Astrocyte (in vitro differentiated cells and primary cell): ENCODE measurements around the gene KCNK15. TPM values are rescaled to one million over a fixed set of nuclear protein-coding genes. Genes with fewer than 3 reads are reported as not detected.

ENCODE experiments used
- DNase-seq: peaks from one replicate; pipeline ENCODE4 v3.0.0-alpha.2; 2010; ENCODE audit warnings: low read depth
- FAIRE-seq: peaks from 2 replicates; lab custom pipeline; 2011; peaks lifted over from hg19 to GRCh38; lab: Jason Lieb, UNC
- H2AFZ ChIP-seq: 2 replicates; pipeline ENCODE4 v1.6.0; 2012; ENCODE audit warnings: low read depth, low read length, inconsistent platforms
- H3K27ac ChIP-seq: 2 replicates; pipeline ENCODE4 v1.5.1; 2011; ENCODE audit warnings: low read depth, low read length, inconsistent platforms
- H3K27me3 ChIP-seq: 2 replicates; pipeline ENCODE4 v1.6.0; 2011; ENCODE audit warnings: low read length, inconsistent platforms; ENCODE audit not compliant: insufficient read depth
- H3K36me3 ChIP-seq: 2 replicates; pipeline ENCODE4 v1.5.1; 2011; ENCODE audit warnings: low read length, inconsistent platforms; ENCODE audit not compliant: insufficient read depth
- H3K4me1 ChIP-seq: 2 replicates; pipeline ENCODE4 v1.5.1; 2011; ENCODE audit warnings: low read length, inconsistent platforms; ENCODE audit not compliant: insufficient read depth
- H3K4me2 ChIP-seq: 2 replicates; pipeline ENCODE4 v1.6.0; 2012; ENCODE audit warnings: low read length, inconsistent platforms
- H3K4me3 ChIP-seq: 2 replicates; pipeline ENCODE4 v1.5.1; 2011; ENCODE audit warnings: low read depth, mild to moderate bottlenecking, low read length, inconsistent platforms; ENCODE audit not compliant: insufficient read depth
- H3K79me2 ChIP-seq: 2 replicates; pipeline ENCODE4 v1.6.0; 2012; ENCODE audit warnings: mild to moderate bottlenecking, low read length, inconsistent platforms; ENCODE audit not compliant: insufficient read depth
- H3K9ac ChIP-seq: 2 replicates; pipeline ENCODE4 v1.6.0; 2012; ENCODE audit warnings: mild to moderate bottlenecking, low read length, inconsistent platforms
- H3K9me3 ChIP-seq: 2 replicates; pipeline ENCODE4 v1.5.1; 2012; ENCODE audit warnings: low read depth, mild to moderate bottlenecking, low read length, inconsistent platforms; ENCODE audit not compliant: insufficient read depth
- H4K20me1 ChIP-seq: 2 replicates; pipeline ENCODE4 v1.6.0; 2012; ENCODE audit warnings: low read length, inconsistent platforms; ENCODE audit not compliant: insufficient read depth
- H3K27ac Mint-ChIP-seq: one replicate; pipeline ENCODE4 v1.8.0; 2021; ENCODE audit warnings: mild to moderate bottlenecking, mixed read lengths; ENCODE audit not compliant: unreplicated experiment
- H3K27me3 Mint-ChIP-seq: one replicate; pipeline ENCODE4 v1.8.0; 2021; ENCODE audit warnings: low read depth, mixed read lengths; ENCODE audit not compliant: unreplicated experiment
- H3K36me3 Mint-ChIP-seq: one replicate; pipeline ENCODE4 v1.8.0; 2021; ENCODE audit warnings: low read depth, mixed read lengths; ENCODE audit not compliant: unreplicated experiment
- H3K4me1 Mint-ChIP-seq: one replicate; pipeline ENCODE4 v1.8.0; 2021; ENCODE audit warnings: low read depth, mixed read lengths; ENCODE audit not compliant: unreplicated experiment
- H3K4me3 Mint-ChIP-seq: one replicate; pipeline ENCODE4 v1.8.0; 2021; ENCODE audit warnings: mild to moderate bottlenecking, moderate library complexity, mixed read lengths; ENCODE audit not compliant: unreplicated experiment
- H3K9me3 Mint-ChIP-seq: one replicate; pipeline ENCODE4 v1.8.0; 2021; ENCODE audit warnings: mild to moderate bottlenecking, mixed read lengths; ENCODE audit not compliant: unreplicated experiment
- CTCF ChIP-seq: IDR thresholded peaks from 2 replicates; pipeline ENCODE4 v1.5.1; 2011; ENCODE audit warnings: low read depth, mild to moderate bottlenecking, inconsistent platforms, low read length, moderate library complexity; ENCODE audit not compliant: insufficient read depth
- EZH2 ChIP-seq: IDR thresholded peaks from 2 replicates; pipeline ENCODE4 v1.6.1; 2012; ENCODE audit warnings: mild to moderate bottlenecking, low read length, inconsistent platforms; ENCODE audit not compliant: insufficient read depth
- total RNA-seq: library from RNA; stranded (reverse); gene quantifications from 2 replicates; pipeline ENCODE4 v1.2.1, GENCODE V29; 2021

KCNK15 gene
- total RNA-seq, 1 donor from 2014 or later = 0.14 TPM

GRCh38 chr20:44720621-44720996 lies 25.1 kb upstream of the KCNK15 start:
- FAIRE-seq = no peak
- DNase-seq = peak; percentile 63
- Histone ChIP-seq H3K27me3 (peaks cover 5% of the 10 kb centered on the region), H3K27ac (peak overlapping the region; percentile 34), H3K36me3 (no peaks in the 10 kb centered on the region), H3K79me2 (no peaks in the 10 kb centered on the region), H3K4me2 (peak overlapping the region; percentile 60), H4K20me1 (peaks cover 8% of the 10 kb centered on the region), H2AFZ (no peak overlapping the region), H3K4me1 (peaks cover 8% of the 10 kb centered on the region), H3K4me3 (no peak overlapping the region), H3K9me3 (no peaks in the 10 kb centered on the region), H3K9ac (peak overlapping the region; percentile 27)
- TF ChIP-seq CTCF (no peak), EZH2 (no peak)
- Mint-ChIP-seq H3K36me3 (no peaks in the 10 kb centered on the region), H3K4me1 (peaks cover 8% of the 10 kb centered on the region), H3K27me3 (peaks cover 14% of the 10 kb centered on the region), H3K27ac (no peak overlapping the region), H3K4me3 (no peak overlapping the region), H3K9me3 (no peaks in the 10 kb centered on the region)

- Mint-ChIP-seq H3K4me1 (peaks cover 8% of the 10 kb centered on the region), H3K27me3 (peaks cover 13% of the 10 kb centered on the region), H3K36me3 (no peaks in the 10 kb centered on the region), H3K27ac (no peak overlapping the region), H3K9me3 (no peaks in the 10 kb centered on the region), H3K4me3 (no peak overlapping the region)
- Histone ChIP-seq H3K27me3 (peaks cover 5% of the 10 kb centered on the region), H3K36me3 (no peaks in the 10 kb centered on the region), H3K4me2 (peak overlapping the region; percentile 60), H4K20me1 (peaks cover 8% of the 10 kb centered on the region), H3K27ac (peak overlapping the region; percentile 34), H3K9me3 (no peaks in the 10 kb centered on the region), H3K4me1 (peaks cover 8% of the 10 kb centered on the region), H3K9ac (peak overlapping the region; percentile 27), H2AFZ (no peak overlapping the region), H3K4me3 (no peak overlapping the region), H3K79me2 (no peaks in the 10 kb centered on the region)
- FAIRE-seq = no peak
- no peak for TF ChIP-seq CTCF
- peak; percentile 88 for DNase-seq
These were observed 24.5 kb upstream of the KCNK15 start for GRCh38 chr20:44720997-44721784.

GRCh38 chr20:44721785-44722054 lies 23.9 kb upstream of the KCNK15 start:
- Histone ChIP-seq H4K20me1 (peaks cover 8% of the 10 kb centered on the region), H3K4me2 (no peak overlapping the region), H3K27ac (no peak overlapping the region), H3K9ac (no peak overlapping the region), H3K79me2 (no peaks in the 10 kb centered on the region), H3K36me3 (no peaks in the 10 kb centered on the region), H3K4me3 (no peak overlapping the region), H3K9me3 (no peaks in the 10 kb centered on the region), H3K4me1 (peaks cover 8% of the 10 kb centered on the region), H2AFZ (no peak overlapping the region), H3K27me3 (peaks cover 5% of the 10 kb centered on the region)
- Mint-ChIP-seq H3K27ac (no peak overlapping the region), H3K9me3 (no peaks in the 10 kb centered on the region), H3K4me3 (no peak overlapping the region), H3K36me3 (no peaks in the 10 kb centered on the region), H3K27me3 (peaks cover 8% of the 10 kb centered on the region), H3K4me1 (peaks cover 8% of the 10 kb centered on the region)
- TF ChIP-seq CTCF (no peak), EZH2 (no peak)
- FAIRE-seq (no peak), DNase-seq (no peak)
